Activated naive CD4-positive, alpha-beta T cell treated with anti-CD3 and anti-CD28 coated beads, Interleukin-2, amount 10 ng/mL, durations not matched to agents 7 days and 5 days (primary cell): ENCODE measurements around the gene RAD51D.
"Not testable (repeated sequence)": the region's sequence is repeated elsewhere in the genome, so short reads cannot be mapped to it uniquely, and the experiment has no call there.

Experiments used
- CTCF ChIA-PET: fragments of 350-600 bp; sonication (Branson Sonifier 250); formaldehyde crosslinking; loops from one replicate; lab custom pipeline; 2021; ENCODE audit warnings: antibody characterized with exemption; lab: Charles Lee
- DNase-seq: peaks from one replicate; pipeline ENCODE4 v3.0.0-alpha.2; 2020
- H3K27ac Mint-ChIP-seq: one replicate; pipeline ENCODE4 v1.8.0; 2021; ENCODE audit warnings: mild to moderate bottlenecking, moderate library complexity, mixed read lengths
- H3K27me3 Mint-ChIP-seq: one replicate; pipeline ENCODE4 v1.8.0; 2021; ENCODE audit warnings: mild to moderate bottlenecking, mixed read lengths
- H3K36me3 Mint-ChIP-seq: one replicate; pipeline ENCODE4 v1.8.0; 2021; ENCODE audit warnings: mixed read lengths
- H3K4me1 Mint-ChIP-seq: one replicate; pipeline ENCODE4 v1.8.0; 2021; ENCODE audit warnings: mixed read lengths
- H3K4me3 Mint-ChIP-seq: one replicate; pipeline ENCODE4 v1.8.0; 2021; ENCODE audit warnings: mild to moderate bottlenecking, moderate library complexity, mixed read lengths
- H3K9me3 Mint-ChIP-seq: one replicate; pipeline ENCODE4 v1.8.0; 2021; ENCODE audit warnings: mixed read lengths

The RAD51D gene

GRCh38 chr17:35097776-35098175, 21.9 kb downstream of the RAD51D start:
- Mint-ChIP-seq H3K4me1 (no peaks in the 10 kb centered on the region), H3K27ac (no peak overlapping the region), H3K9me3 (no peaks in the 10 kb centered on the region), H3K4me3 (no peak overlapping the region), H3K27me3 (no peaks in the 10 kb centered on the region), H3K36me3 (peaks cover 25% of the 10 kb centered on the region)
- CTCF ChIA-PET, result interaction anchor here (0.7 kb wide), 1 partner anchor 51 kb away, joined by 3 read pairs; no protein-coding TSS in a partner anchor
- DNase-seq, result no peak

- no peak for DNase-seq
- CTCF ChIA-PET, result interaction anchor here (1.6 kb wide), 1 partner anchor 24 kb away, joined by 4 read pairs; the partner anchor contains the start of gene RAD51D
Observed at GRCh38 chr17:35095741-35096140, 23.9 kb downstream of the RAD51D start.

GRCh38 chr17:35094902-35095301, 24.8 kb downstream of the RAD51D start:
- Mint-ChIP-seq H3K9me3 (no peaks in the 10 kb centered on the region), H3K27me3 (no peaks in the 10 kb centered on the region), H3K27ac (no peak overlapping the region), H3K36me3 (peaks cover 13% of the 10 kb centered on the region), H3K4me1 (peaks cover 13% of the 10 kb centered on the region), H3K4me3 (no peak overlapping the region)
- no peak for DNase-seq
- CTCF ChIA-PET, result no interaction called here

More at GRCh38 chr17:35095741-35096140, 23.9 kb downstream of the RAD51D start:
- Mint-ChIP-seq H3K36me3 (peaks cover 20% of the 10 kb centered on the region), H3K27me3 (no peaks in the 10 kb centered on the region), H3K9me3 (no peaks in the 10 kb centered on the region), H3K4me1 (peaks cover 4% of the 10 kb centered on the region), H3K4me3 (no peak overlapping the region), H3K27ac (no peak overlapping the region)

GRCh38 chr17:35090707-35091106, 29.0 kb downstream of the RAD51D start:
- not testable (repeated sequence) for H3K4me3 Mint-ChIP-seq, H3K27me3 Mint-ChIP-seq, DNase-seq, H3K9me3 Mint-ChIP-seq, H3K27ac Mint-ChIP-seq, H3K36me3 Mint-ChIP-seq
- peaks cover 45% of the 10 kb centered on the region for H3K4me1 Mint-ChIP-seq
- CTCF ChIA-PET, result interaction anchor here (1.5 to 3.1 kb wide), 6 partner anchors 28 to 95 kb away, joined by 5 to 31 read pairs (median 18); partner anchors contain the start of gene RAD51D

GRCh38 chr17:35089586-35090296, 29.9 kb downstream of the RAD51D start:
- CTCF ChIA-PET, result interaction anchor here (0.8 to 3.1 kb wide), 22 partner anchors 10 to 108 kb away, joined by 3 to 31 read pairs (median 6); partner anchors contain the start of genes RAD51D and RFFL
- peak; percentile 51 for DNase-seq
- Mint-ChIP-seq H3K4me1 (peaks cover 54% of the 10 kb centered on the region), H3K27me3 (no peaks in the 10 kb centered on the region), H3K36me3 (peaks cover 2% of the 10 kb centered on the region), H3K9me3 (no peaks in the 10 kb centered on the region), H3K27ac (peak overlapping the region; percentile 91), H3K4me3 (peak overlapping the region; percentile 82)

GRCh38 chr17:35088881-35089585, 30.6 kb downstream of the RAD51D start:
- Mint-ChIP-seq H3K4me1 (peaks cover 54% of the 10 kb centered on the region), H3K9me3 (no peaks in the 10 kb centered on the region), H3K36me3 (peaks cover 2% of the 10 kb centered on the region), H3K27me3 (no peaks in the 10 kb centered on the region), H3K27ac (peak overlapping the region; percentile 91), H3K4me3 (peak overlapping the region; percentile 89)
- DNase-seq, result peak; percentile 89
- CTCF ChIA-PET, result interaction anchor here (1.0 to 3.1 kb wide), 22 partner anchors 9 to 108 kb away, joined by 3 to 31 read pairs (median 7); partner anchors contain the start of genes RAD51D and RFFL

- H3K4me3 Mint-ChIP-seq, result peak overlapping the region; percentile 89
- H3K4me1 Mint-ChIP-seq, result peaks cover 54% of the 10 kb centered on the region
- DNase-seq, result peak; percentile 27
Observed at GRCh38 chr17:35088356-35088880, 31.2 kb downstream of the RAD51D start.

GRCh38 chr17:35087731-35088355, 31.8 kb downstream of the RAD51D start:
- Mint-ChIP-seq H3K9me3 (no peaks in the 10 kb centered on the region), H3K27ac (peak overlapping the region; percentile 89), H3K4me3 (peak overlapping the region; percentile 89), H3K27me3 (no peaks in the 10 kb centered on the region), H3K4me1 (peaks cover 60% of the 10 kb centered on the region), H3K36me3 (peaks cover 2% of the 10 kb centered on the region)
- peak; percentile 50 for DNase-seq
- CTCF ChIA-PET, result interaction anchor here (0.7 to 2.4 kb wide), 7 partner anchors 23 to 89 kb away, joined by 3 to 8 read pairs (median 3); partner anchors contain the start of gene RFFL

More at GRCh38 chr17:35088356-35088880, 31.2 kb downstream of the RAD51D start:
- CTCF ChIA-PET, result interaction anchor here (0.7 to 2.4 kb wide), 6 partner anchors 25 to 90 kb away, joined by 3 to 8 read pairs (median 4); partner anchors contain the start of gene RFFL
- Mint-ChIP-seq H3K27me3 (no peaks in the 10 kb centered on the region), H3K27ac (peak overlapping the region; percentile 89), H3K36me3 (peaks cover 2% of the 10 kb centered on the region), H3K9me3 (no peaks in the 10 kb centered on the region)

- peaks cover 2% of the 10 kb centered on the region for H3K36me3 Mint-ChIP-seq
Observed at GRCh38 chr17:35086931-35087573, 32.6 kb downstream of the RAD51D start.

GRCh38 chr17:35086164-35086563, 33.5 kb downstream of the RAD51D start:
- DNase-seq, result no peak
- H3K9me3 Mint-ChIP-seq, result no peaks in the 10 kb centered on the region
- H3K4me3 Mint-ChIP-seq, result no peak overlapping the region
- H3K36me3 Mint-ChIP-seq, result peaks cover 2% of the 10 kb centered on the region
- CTCF ChIA-PET, result interaction anchor here (0.7 to 2.4 kb wide), 5 partner anchors 12 to 88 kb away, joined by 3 to 8 read pairs (median 4); partner anchors contain the start of gene RFFL
- no peak overlapping the region for H3K27ac Mint-ChIP-seq
- H3K4me1 Mint-ChIP-seq, result peaks cover 74% of the 10 kb centered on the region
- no peaks in the 10 kb centered on the region for H3K27me3 Mint-ChIP-seq

More at GRCh38 chr17:35086931-35087573, 32.6 kb downstream of the RAD51D start:
- Mint-ChIP-seq H3K27ac (peak overlapping the region; percentile 89), H3K9me3 (no peaks in the 10 kb centered on the region), H3K27me3 (no peaks in the 10 kb centered on the region), H3K4me1 (peaks cover 68% of the 10 kb centered on the region), H3K4me3 (peak overlapping the region; percentile 89)
- CTCF ChIA-PET, result interaction anchor here (0.8 to 2.4 kb wide), 5 partner anchors 22 to 88 kb away, joined by 3 to 8 read pairs (median 3); partner anchors contain the start of gene RFFL
- DNase-seq, result no peak

- no peak overlapping the region for H3K27ac Mint-ChIP-seq
- H3K27me3 Mint-ChIP-seq, result no peaks in the 10 kb centered on the region
- CTCF ChIA-PET, result interaction anchor here (0.6 to 1.5 kb wide), 4 partner anchors 22 to 86 kb away, joined by 3 to 5 read pairs (median 4); partner anchors contain the start of gene RFFL
- no peak overlapping the region for H3K4me3 Mint-ChIP-seq
- peaks cover 75% of the 10 kb centered on the region for H3K4me1 Mint-ChIP-seq
- no peaks in the 10 kb centered on the region for H3K9me3 Mint-ChIP-seq
- H3K36me3 Mint-ChIP-seq, result peaks cover 2% of the 10 kb centered on the region
- DNase-seq, result no peak
Observed at GRCh38 chr17:35084987-35085386, 34.7 kb downstream of the RAD51D start.

- H3K9me3 Mint-ChIP-seq, result no peaks in the 10 kb centered on the region
- H3K4me3 Mint-ChIP-seq, result no peak overlapping the region
- no peak for DNase-seq
- no peak overlapping the region for H3K27ac Mint-ChIP-seq
- H3K27me3 Mint-ChIP-seq, result no peaks in the 10 kb centered on the region
- peaks cover 74% of the 10 kb centered on the region for H3K4me1 Mint-ChIP-seq
- CTCF ChIA-PET, result interaction anchor here (0.9 to 1.4 kb wide), 4 partner anchors 9 to 85 kb away, joined by 3 to 4 read pairs (median 4); partner anchors contain the start of gene RAD51D
- H3K36me3 Mint-ChIP-seq, result peaks cover 2% of the 10 kb centered on the region
Observed at GRCh38 chr17:35083071-35083470, 36.6 kb downstream of the RAD51D start.
